Loucy (cell line): ENCODE measurements around the gene ARHGEF25.

Experiments
- EZH2phosphoT487 ChIP-seq: fragments of 200-600 bp; IDR thresholded peaks from 2 replicates; pipeline ENCODE4 v1.6.1; 2018; ENCODE audit warnings: antibody characterized with exemption, mild to moderate bottlenecking, moderate library complexity, borderline replicate concordance
- TF ChIP-seq, protein P1 (sequence below): fragments of 200-600 bp; sonication (generic); conservative IDR thresholded peaks from 2 replicates; pipeline ENCODE4 v1.5.1; 2014; ENCODE audit warnings: mild to moderate bottlenecking, antibody characterized with exemption, low read length

DNA sequence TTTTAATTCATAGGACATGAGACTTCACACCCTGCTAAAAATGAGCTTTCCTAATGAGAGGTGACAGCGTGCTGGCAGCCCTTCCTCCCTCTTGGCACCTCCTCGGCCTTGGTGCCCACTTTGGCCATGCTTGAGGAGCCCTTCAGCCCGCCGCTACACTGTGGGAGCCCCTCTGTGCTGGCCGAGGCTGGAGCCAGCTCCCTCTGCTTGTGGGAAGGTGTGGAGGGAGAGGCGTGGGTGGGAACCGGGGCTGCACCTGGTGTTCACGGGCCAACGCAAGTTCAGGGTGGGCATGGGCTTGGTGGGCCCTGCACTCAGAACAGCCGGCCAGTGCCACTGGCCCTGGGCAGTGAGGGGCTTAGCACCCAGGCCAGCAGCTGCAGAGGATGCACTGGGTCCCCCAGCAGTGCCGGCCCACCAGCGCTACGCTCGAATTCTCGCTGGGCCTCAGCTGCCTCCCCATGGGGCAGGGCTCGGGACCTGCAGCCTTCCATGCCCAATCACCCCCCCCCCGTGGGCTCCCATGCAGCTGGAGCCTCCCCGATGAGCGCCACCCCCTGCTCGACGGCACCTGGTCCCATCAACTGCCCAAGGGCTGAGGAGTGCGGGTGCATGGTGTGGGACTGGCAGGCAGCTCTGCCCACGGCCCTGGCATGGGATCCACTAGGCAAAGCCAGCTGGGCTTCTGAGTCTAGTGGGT lies 44.5 kb downstream of the ARHGEF25 start:
- TF ChIP-seq, protein P1, sequence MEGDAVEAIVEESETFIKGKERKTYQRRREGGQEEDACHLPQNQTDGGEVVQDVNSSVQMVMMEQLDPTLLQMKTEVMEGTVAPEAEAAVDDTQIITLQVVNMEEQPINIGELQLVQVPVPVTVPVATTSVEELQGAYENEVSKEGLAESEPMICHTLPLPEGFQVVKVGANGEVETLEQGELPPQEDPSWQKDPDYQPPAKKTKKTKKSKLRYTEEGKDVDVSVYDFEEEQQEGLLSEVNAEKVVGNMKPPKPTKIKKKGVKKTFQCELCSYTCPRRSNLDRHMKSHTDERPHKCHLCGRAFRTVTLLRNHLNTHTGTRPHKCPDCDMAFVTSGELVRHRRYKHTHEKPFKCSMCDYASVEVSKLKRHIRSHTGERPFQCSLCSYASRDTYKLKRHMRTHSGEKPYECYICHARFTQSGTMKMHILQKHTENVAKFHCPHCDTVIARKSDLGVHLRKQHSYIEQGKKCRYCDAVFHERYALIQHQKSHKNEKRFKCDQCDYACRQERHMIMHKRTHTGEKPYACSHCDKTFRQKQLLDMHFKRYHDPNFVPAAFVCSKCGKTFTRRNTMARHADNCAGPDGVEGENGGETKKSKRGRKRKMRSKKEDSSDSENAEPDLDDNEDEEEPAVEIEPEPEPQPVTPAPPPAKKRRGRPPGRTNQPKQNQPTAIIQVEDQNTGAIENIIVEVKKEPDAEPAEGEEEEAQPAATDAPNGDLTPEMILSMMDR, result no peak
- no peak for TF ChIP-seq EZH2phosphoT487
